Naive thymus-derived CD4-positive, alpha-beta T cell (primary cell): ENCODE results near the gene ZNF697. TPM values are rescaled to one million over a fixed set of nuclear protein-coding genes. Genes with fewer than 3 reads are reported as not detected.
"Not testable (repeated sequence)": the region's sequence is repeated elsewhere in the genome, so short reads cannot be mapped to it uniquely, and the experiment has no call there.

Experiments used
- ATAC-seq: fragments of 150-1000 bp; cut with Tn5 transposase; 2 replicates; pipeline ENCODE4 v1.10.0; 2021; ENCODE audit warnings: mild to moderate bottlenecking, moderate library complexity
- CTCF ChIA-PET: fragments of 350-600 bp; sonication (Branson Sonifier 250); formaldehyde crosslinking; loops from one replicate; lab custom pipeline; 2021; ENCODE audit warnings: antibody characterized with exemption; lab: Charles Lee
- POLR2A ChIA-PET: fragments of 350-600 bp; sonication (Branson Sonifier 250); formaldehyde crosslinking; loops from one replicate; lab custom pipeline; 2021; ENCODE audit warnings: antibody characterized with exemption, inconsistent platforms; lab: Charles Lee
- DNase-seq, 9 donors: peaks; one replicate each; pipeline versions ENCODE4 v3.0.0 to v3.0.0-alpha.2; 2020 to 2022; ENCODE audit warnings: mixed read lengths in 1 of 9
- H3K27ac ChIP-seq: one replicate; pipeline ENCODE4 v1.7.0; 2013; ENCODE audit warnings: mild to moderate bottlenecking, low read depth, low read length, moderate library complexity
- H3K27me3 ChIP-seq, 2 donors: one replicate each; pipeline ENCODE4 v1.7.0; 2013; ENCODE audit warnings: low read length in 2 of 2, mild to moderate bottlenecking in 2 of 2, moderate library complexity in 2 of 2; ENCODE audit not compliant: control insufficient read depth in 2 of 2, insufficient read depth in 2 of 2
- H3K36me3 ChIP-seq, 3 experiments: 1 replicate in 2 of 3; 2 replicates in 1 of 3; pipeline ENCODE4 v1.7.0; 2013; ENCODE audit warnings: low read length in 3 of 3, mild to moderate bottlenecking in 3 of 3, moderate library complexity in 1 of 3; ENCODE audit not compliant: insufficient read depth in 3 of 3, control insufficient read depth in 2 of 3
- H3K4me1 ChIP-seq, 2 donors: one replicate each; pipeline ENCODE4 v1.7.0; 2013; ENCODE audit warnings: low read length in 2 of 2, mild to moderate bottlenecking in 2 of 2, moderate library complexity in 1 of 2; ENCODE audit not compliant: control insufficient read depth in 2 of 2, insufficient read depth in 2 of 2
- H3K4me3 ChIP-seq: 2 replicates; pipeline ENCODE4 v1.7.0; 2013; ENCODE audit warnings: mild to moderate bottlenecking, low read length
- H3K9me3 ChIP-seq, 3 experiments: 1 replicate in 2 of 3; 2 replicates in 1 of 3; pipeline ENCODE4 v1.7.0; 2013; ENCODE audit warnings: low read length in 3 of 3; ENCODE audit not compliant: control insufficient read depth in 2 of 3
- H3K27ac Mint-ChIP-seq, 9 donors: one replicate each; pipeline ENCODE4 v1.8.0; 2020 to 2022; ENCODE audit warnings: mixed read lengths in 9 of 9, mild to moderate bottlenecking in 8 of 9, moderate library complexity in 5 of 9, inconsistent platforms in 2 of 9
- H3K27me3 Mint-ChIP-seq, 5 donors: one replicate each; pipeline ENCODE4 v1.8.0; 2021 to 2022; ENCODE audit warnings: mixed read lengths in 5 of 5, mild to moderate bottlenecking in 1 of 5
- H3K36me3 Mint-ChIP-seq, 5 donors: one replicate each; pipeline ENCODE4 v1.8.0; 2020 to 2022; ENCODE audit warnings: mixed read lengths in 5 of 5, mild to moderate bottlenecking in 3 of 5, inconsistent platforms in 1 of 5
- H3K4me1 Mint-ChIP-seq, 7 donors: one replicate each; pipeline ENCODE4 v1.8.0; 2020 to 2022; ENCODE audit warnings: mixed read lengths in 7 of 7, mild to moderate bottlenecking in 3 of 7, inconsistent platforms in 1 of 7
- H3K4me3 Mint-ChIP-seq, 10 donors: one replicate each; pipeline ENCODE4 v1.8.0; 2020 to 2022; ENCODE audit warnings: mild to moderate bottlenecking in 10 of 10, mixed read lengths in 10 of 10, moderate library complexity in 6 of 10, inconsistent platforms in 2 of 10
- H3K9me3 Mint-ChIP-seq, 11 donors: one replicate each; pipeline ENCODE4 v1.8.0; 2020 to 2022; ENCODE audit warnings: mixed read lengths in 11 of 11, mild to moderate bottlenecking in 4 of 11, inconsistent platforms in 1 of 11, moderate library complexity in 1 of 11
- intact Hi-C, 2 donors: fragments of 100-400 bp; cut with micrococcal nuclease; formaldehyde crosslinking; loops; one replicate each; pipeline ENCODE4 v1.15.1; 2023
- polyA plus RNA-seq, 2 donors: library from polyadenylated mRNA; unstranded; fragments of 300-500 nt; fragmentation: Illumina TruSeq; gene quantifications; one replicate each; pipeline ENCODE4 v1.2.3, GENCODE V29; 2021
- total RNA-seq, 6 experiments: library from RNA in 5 of 6; stranded (reverse) in 5 of 6; gene quantifications; 1 replicate in 5 of 6; 2 replicates in 1 of 6; pipeline ENCODE4 v1.2.3 and lab custom pipeline; 2021 to 2026

The ZNF697 gene
- 1 to 10 TPM in 1 of 5 experiments, under 1 TPM in 4; 0.08 to 2.1 (median 0.24) TPM for total RNA-seq
- not detected for polyA plus RNA-seq
- not detected for total RNA-seq (lab: John Stamatoyannopoulos, UW)

DNA sequence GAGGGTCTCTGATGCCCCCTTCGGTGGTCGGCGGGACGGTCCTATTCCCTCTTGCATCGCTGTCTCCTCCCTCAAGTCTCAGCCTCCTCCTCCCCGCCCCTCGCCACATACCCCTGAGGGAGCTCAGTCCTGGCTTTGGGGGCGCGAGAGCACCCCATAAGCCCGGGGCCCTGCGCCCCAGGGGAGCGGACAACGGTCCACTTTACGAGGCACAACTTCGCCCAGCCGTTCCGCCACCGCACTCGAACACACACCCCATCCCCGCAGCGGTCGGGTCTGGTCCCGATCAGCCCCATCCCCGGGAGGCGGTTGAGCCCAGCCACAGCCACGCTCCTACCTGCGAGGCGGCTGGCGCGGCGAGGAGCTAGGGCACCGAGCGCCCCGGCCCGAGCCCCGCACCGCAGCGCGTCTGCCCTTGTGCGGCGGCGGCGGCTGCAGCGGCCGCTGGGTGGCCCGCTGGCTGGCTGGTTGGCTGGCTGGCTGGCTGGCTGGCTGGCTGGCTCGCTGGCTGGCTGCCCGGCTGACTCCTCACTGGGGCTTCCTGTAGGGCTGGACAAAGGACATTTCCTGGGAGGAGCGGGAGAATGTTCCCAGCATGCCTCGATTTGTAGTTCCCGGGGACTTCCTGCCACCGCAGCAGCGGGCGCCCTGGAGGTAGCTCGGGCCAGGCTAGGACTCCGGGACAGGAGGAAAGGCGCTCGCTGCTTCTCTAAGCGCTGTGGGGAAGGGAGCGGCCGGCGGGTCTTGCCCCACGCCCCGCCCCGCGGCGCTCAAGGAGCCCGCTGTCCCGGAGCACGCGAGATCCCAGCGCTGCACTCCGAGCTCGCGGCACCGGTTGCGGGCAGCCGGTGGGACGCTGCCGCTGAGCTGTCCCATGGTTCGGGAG lies at the start of gene ZNF697:
ZNF697 (minus strand) TSS at position 533 of the 886 bp plus-strand sequence. CDS start 22,166 bp downstream, outside the sequence.
- Histone ChIP-seq H3K4me1 (peaks cover 0 to 3% of the 10 kb centered on the region in 2 donors), H3K27ac (no peak within 1 kb of the TSS), H3K27me3 (peaks cover 0 to 21% of the 10 kb centered on the region in 2 donors), H3K36me3 (no peaks in the 10 kb centered on the region), H3K4me3 (no peak within 1 kb of the TSS), H3K9me3 (no peaks in the 10 kb centered on the region)
- H3K27me3 Mint-ChIP-seq: peaks cover 65 to 87% (median 79%) of the 10 kb centered on the region in 5 donors
- ChIA-PET CTCF (no interaction called here), POLR2A (no interaction called here)
- peak; percentile 74 for ATAC-seq
- peaks cover 0 to 4% (median 0%) of the 10 kb centered on the region in 11 donors for H3K9me3 Mint-ChIP-seq
- peak in 6 of 9 donors; percentile 2 to 65 (median 10) for DNase-seq
- H3K4me3 Mint-ChIP-seq: peak within 1 kb of the TSS; percentile 49 to 74 (median 67)
- H3K4me1 Mint-ChIP-seq: peaks cover 0 to 18% (median 7%) of the 10 kb centered on the region in 7 donors
- peaks cover 0 to 5% (median 0%) of the 10 kb centered on the region in 5 donors for H3K36me3 Mint-ChIP-seq
- no peak within 1 kb of the TSS for H3K27ac Mint-ChIP-seq
- intact Hi-C loops: no loop called here

DNA sequence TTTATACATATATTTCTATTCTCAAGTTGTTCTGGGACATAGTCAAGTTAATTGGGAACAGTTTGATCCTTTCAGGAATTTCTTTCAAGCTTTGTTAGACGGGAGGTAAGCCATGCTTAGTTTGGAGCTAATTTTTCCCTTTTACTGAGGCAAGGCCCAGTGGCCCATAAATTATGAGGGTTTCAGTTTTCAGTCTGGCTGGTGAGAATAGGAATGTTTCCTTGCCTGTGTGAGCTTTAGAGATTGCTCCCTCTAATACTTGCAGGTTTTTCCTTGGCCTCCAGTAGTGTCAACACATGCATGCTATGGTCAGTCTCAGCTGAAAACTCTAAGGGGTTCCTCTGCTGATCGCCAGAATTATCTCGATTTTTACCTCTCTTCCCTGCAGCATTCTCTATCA lies 49.5 kb upstream of the ZNF697 start:
- H3K27me3 ChIP-seq: no peaks in the 10 kb centered on the region
- Mint-ChIP-seq H3K27ac (no peak overlapping the region), H3K4me3 (no peak overlapping the region), H3K36me3 (peaks cover 0 to 24% (median 8%) of the 10 kb centered on the region in 5 donors), H3K27me3 (peaks cover 20 to 47% (median 39%) of the 10 kb centered on the region in 5 donors), H3K9me3 (peaks cover 11 to 29% (median 20%) of the 10 kb centered on the region in 11 donors), H3K4me1 (no peaks in the 10 kb centered on the region)
- CTCF ChIA-PET: no interaction called here
- intact Hi-C loops: no loop called here
- no peaks in the 10 kb centered on the region for H3K36me3 ChIP-seq
- peaks cover 0 to 6% (median 0%) of the 10 kb centered on the region in 3 experiments for H3K9me3 ChIP-seq
- ATAC-seq: no peak
- H3K27ac ChIP-seq: no peak overlapping the region
- no peaks in the 10 kb centered on the region for H3K4me1 ChIP-seq
- DNase-seq: no peak
- POLR2A ChIA-PET: no interaction called here
- no peak overlapping the region for H3K4me3 ChIP-seq

DNA sequence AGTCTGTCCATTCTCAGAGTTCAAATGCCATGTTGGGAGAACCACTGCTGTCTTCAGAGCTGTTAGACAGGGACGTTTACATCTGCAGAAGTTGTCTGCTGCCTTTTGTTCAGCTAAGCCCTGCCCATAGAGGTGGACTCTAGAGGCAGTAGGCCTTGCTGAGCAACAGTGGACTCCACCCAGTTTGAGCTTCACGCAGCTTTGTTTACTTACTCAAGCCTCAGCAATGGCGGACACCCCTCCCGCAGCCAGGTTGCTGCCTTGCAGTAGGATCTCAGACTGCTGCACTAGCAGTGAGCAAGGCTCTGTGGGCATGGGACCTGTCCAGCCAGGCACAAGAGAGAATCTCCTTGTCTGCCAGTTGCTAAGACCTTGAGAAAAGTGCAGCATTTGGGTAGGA lies 48.8 kb upstream of the ZNF697 start:
- H3K27me3 ChIP-seq, H3K27ac ChIP-seq, H3K9me3 ChIP-seq, H3K36me3 ChIP-seq, ATAC-seq, H3K4me3 ChIP-seq, H3K4me1 ChIP-seq, intact Hi-C loops, H3K4me1 Mint-ChIP-seq, DNase-seq, H3K4me3 Mint-ChIP-seq, H3K27ac Mint-ChIP-seq, POLR2A ChIA-PET: not testable (repeated sequence)
- CTCF ChIA-PET: interaction anchor here (0.6 kb wide), 1 partner anchor 17 kb away, joined by 3 read pairs; no protein-coding TSS in a partner anchor
- Mint-ChIP-seq H3K27me3 (peaks cover 20 to 44% (median 38%) of the 10 kb centered on the region in 5 donors), H3K36me3 (peaks cover 0 to 18% (median 8%) of the 10 kb centered on the region in 5 donors), H3K9me3 (peaks cover 11 to 22% (median 14%) of the 10 kb centered on the region in 11 donors)

GRCh38 chr1:119689511-119689910 lies 41.4 kb upstream of the ZNF697 start:
- ChIA-PET CTCF (no interaction called here), POLR2A (interaction anchor here (0.8 kb wide), 1 partner anchor 40 kb away, joined by 3 read pairs; no protein-coding TSS in a partner anchor)
- Histone ChIP-seq H3K4me3 (no peak overlapping the region), H3K27ac (no peak overlapping the region), H3K4me1 (no peaks in the 10 kb centered on the region), H3K27me3 (no peaks in the 10 kb centered on the region), H3K36me3 (no peaks in the 10 kb centered on the region), H3K9me3 (no peaks in the 10 kb centered on the region)
- Mint-ChIP-seq H3K36me3 (peaks cover 0 to 4% (median 0%) of the 10 kb centered on the region in 5 donors), H3K27me3 (peaks cover 0 to 46% (median 5%) of the 10 kb centered on the region in 5 donors), H3K27ac (no peak overlapping the region), H3K4me3 (no peak overlapping the region), H3K4me1 (no peaks in the 10 kb centered on the region), H3K9me3 (peaks cover 0 to 9% (median 4%) of the 10 kb centered on the region in 11 donors)
- intact Hi-C loops: no loop called here
- ATAC-seq (no peak), DNase-seq (no peak)

GRCh38 chr1:119688810-119689209 lies 40.7 kb upstream of the ZNF697 start:
- H3K27me3 Mint-ChIP-seq: peaks cover 0 to 45% (median 0%) of the 10 kb centered on the region in 5 donors
- POLR2A ChIA-PET: interaction anchor here (0.8 kb wide), 1 partner anchor 40 kb away, joined by 3 read pairs; no protein-coding TSS in a partner anchor
- Histone ChIP-seq H3K27ac (no peak overlapping the region), H3K36me3 (no peaks in the 10 kb centered on the region), H3K4me1 (no peaks in the 10 kb centered on the region), H3K27me3 (no peaks in the 10 kb centered on the region), H3K9me3 (no peaks in the 10 kb centered on the region), H3K4me3 (no peak overlapping the region)
- peaks cover 0 to 9% (median 2%) of the 10 kb centered on the region in 11 donors for H3K9me3 Mint-ChIP-seq
- intact Hi-C loops: no loop called here
- no peak overlapping the region for H3K27ac Mint-ChIP-seq
- no peak overlapping the region for H3K4me3 Mint-ChIP-seq
- peaks cover 0 to 4% (median 0%) of the 10 kb centered on the region in 5 donors for H3K36me3 Mint-ChIP-seq
- no peak for ATAC-seq
- no peaks in the 10 kb centered on the region for H3K4me1 Mint-ChIP-seq
- CTCF ChIA-PET: no interaction called here
- DNase-seq: no peak

DNA sequence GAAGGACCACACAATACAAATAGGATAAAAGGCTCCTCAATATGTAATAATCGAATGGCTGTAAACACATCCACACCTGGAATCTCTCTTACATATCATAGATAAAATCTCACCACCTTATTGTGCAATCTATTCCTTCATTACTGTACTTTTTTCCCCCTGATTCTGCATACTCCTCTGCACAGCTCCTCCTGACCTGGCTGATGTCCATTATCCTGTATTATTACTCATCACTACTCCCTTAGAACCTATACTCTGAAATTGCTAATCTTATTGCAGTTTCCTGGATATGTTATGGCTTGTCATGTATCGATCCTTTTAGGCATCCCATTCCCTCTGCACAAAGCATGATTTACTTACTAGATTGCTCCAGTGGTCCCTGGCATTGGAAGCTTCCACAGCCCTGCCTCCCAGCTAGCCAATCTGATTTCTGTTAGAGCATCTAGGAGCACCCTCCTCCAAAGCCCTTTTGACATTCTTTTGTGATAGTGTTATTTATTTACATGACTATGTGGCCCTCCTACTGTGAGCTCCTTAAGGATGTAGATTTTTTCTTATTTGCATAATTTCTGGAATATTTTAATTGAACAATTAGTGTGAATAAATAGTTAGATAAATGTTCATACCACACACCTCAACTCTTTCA lies 39.5 kb upstream of the ZNF697 start:
- H3K27ac ChIP-seq: no peak overlapping the region
- Mint-ChIP-seq H3K36me3 (no peaks in the 10 kb centered on the region), H3K27me3 (peaks cover 0 to 43% (median 0%) of the 10 kb centered on the region in 5 donors), H3K4me3 (no peak overlapping the region), H3K27ac (no peak overlapping the region), H3K9me3 (peaks cover 0 to 9% (median 0%) of the 10 kb centered on the region in 11 donors), H3K4me1 (no peaks in the 10 kb centered on the region)
- intact Hi-C loops: no loop called here
- ChIA-PET POLR2A (no interaction called here), CTCF (interaction anchor here (0.6 kb wide), 1 partner anchor 14 kb away, joined by 3 read pairs; no protein-coding TSS in a partner anchor)
- H3K4me3 ChIP-seq: no peak overlapping the region
- H3K9me3 ChIP-seq: no peaks in the 10 kb centered on the region
- no peaks in the 10 kb centered on the region for H3K4me1 ChIP-seq
- no peaks in the 10 kb centered on the region for H3K36me3 ChIP-seq
- H3K27me3 ChIP-seq: no peaks in the 10 kb centered on the region
- ATAC-seq (no peak), DNase-seq (no peak)
